Activated naive CD8-positive, alpha-beta T cell treated with anti-CD3 and anti-CD28 coated beads, Interleukin-2, amount 50 U/mL, for 16 hours (primary cell): ENCODE measurements around the gene FHOD3.
"Not testable (repeated sequence)": the region's sequence is repeated elsewhere in the genome, so short reads cannot be mapped to it uniquely, and the experiment has no call there.

ENCODE experiments used
- DNase-seq: peaks from one replicate; pipeline ENCODE4 v3.0.0-alpha.2; 2020; ENCODE audit warnings: low read depth, low spot score

FHOD3 gene

GRCh38 chr18:36543991-36544725 is 246.6 kb downstream of the FHOD3 start:
- DNase-seq, result no peak

GRCh38 chr18:36545821-36546427 is 248.4 kb downstream of the FHOD3 start:
- DNase-seq, result no peak

DNA sequence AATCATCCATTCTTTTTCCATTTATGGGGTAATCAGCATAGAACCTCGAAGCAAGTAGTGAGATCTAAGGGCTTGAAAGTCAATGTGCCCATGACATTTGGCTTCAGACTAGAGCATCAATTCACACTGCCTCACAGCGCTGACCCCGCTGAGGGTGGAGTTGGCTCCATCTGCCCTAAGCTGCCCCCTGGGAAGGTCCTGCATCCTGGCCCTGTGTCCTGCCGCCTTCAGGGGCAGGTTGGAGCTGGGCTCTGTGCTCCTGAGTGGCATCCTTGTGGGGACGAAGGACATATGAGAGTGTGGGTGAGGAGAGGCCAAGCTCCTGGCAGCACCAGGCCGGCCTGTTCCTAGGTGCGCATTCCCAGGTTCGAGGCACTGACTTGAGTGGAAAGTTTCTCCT is 249.4 kb downstream of the FHOD3 start:
- DNase-seq, result no peak

DNA sequence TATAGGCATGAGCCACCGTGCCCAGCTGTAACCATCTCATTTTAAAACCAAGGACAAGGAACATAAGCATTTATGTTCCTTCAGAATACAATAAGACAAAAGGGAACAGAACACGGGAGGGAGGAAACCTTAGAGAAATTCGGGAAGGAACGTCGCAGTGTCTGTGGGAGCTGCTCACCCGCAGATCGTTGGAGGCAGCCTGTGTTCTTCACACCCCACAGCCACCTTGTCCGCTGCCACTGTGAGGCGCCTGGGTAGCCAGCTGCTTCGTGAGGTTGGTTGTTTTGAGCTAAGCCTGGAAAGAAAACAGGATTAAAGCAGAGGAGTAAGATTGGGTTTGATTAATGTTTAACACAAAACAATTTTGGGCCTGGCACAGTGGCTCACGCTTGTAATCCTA is 250.0 kb downstream of the FHOD3 start:
- DNase-seq, result no peak

GRCh38 chr18:36551274-36551673 is 253.8 kb downstream of the FHOD3 start:
- not testable (repeated sequence) for DNase-seq

- no peak for DNase-seq
Measured at GRCh38 chr18:36558234-36558633, 260.7 kb downstream of the FHOD3 start.

DNA sequence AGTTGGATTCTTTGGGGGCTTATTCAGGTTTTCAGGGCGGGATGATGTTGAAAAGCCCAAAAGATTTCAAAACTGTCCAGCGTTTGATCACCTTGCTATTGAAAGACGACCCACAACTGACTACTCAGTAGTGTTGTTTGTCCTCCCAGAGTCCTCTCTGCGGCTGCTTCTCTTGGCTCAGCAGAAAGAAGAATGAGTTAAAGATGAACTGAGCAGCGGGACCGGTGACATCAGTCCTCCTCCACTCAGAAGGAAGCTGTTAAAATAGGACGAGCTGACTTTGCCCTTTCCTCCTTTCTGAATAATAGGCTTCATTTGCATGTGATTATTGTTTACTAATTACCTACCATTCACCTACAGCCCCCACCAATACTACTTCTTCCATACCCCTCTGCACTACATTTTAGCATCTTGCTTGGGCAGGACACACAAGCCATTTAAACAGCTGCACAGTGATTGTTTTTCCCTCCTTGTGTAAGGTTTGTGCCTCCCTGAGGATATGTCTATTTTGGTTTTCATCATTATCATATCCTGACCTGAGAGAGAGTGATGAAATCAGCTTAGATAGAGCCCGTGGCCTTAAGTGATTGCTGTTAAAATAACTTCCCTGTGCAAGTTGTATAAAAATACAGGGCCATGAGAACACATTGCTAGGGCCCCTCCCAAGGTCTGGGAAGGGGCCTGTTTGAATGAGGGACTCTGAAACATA is 261.8 kb downstream of the FHOD3 start:
- DNase-seq, result no peak

DNA sequence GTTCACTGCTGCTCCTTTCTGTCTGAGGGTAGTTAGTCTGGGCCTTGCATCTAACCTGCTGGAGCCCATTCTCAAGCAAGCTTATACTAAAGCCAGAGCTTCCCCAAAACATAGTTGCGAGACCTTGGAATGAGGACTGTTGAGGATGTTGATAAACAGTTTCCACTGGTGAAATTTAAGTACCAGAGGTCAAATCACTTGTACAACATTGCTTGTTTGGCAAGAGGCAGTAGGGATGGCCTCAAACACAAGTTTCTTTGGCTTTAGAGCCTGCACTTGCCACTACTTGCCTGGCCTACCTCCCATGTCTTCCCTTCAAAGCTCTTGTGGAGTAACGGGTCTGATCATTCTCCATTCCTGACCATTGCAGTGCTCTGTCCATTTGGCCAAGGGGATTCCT is 262.7 kb downstream of the FHOD3 start:
- no peak for DNase-seq

DNA sequence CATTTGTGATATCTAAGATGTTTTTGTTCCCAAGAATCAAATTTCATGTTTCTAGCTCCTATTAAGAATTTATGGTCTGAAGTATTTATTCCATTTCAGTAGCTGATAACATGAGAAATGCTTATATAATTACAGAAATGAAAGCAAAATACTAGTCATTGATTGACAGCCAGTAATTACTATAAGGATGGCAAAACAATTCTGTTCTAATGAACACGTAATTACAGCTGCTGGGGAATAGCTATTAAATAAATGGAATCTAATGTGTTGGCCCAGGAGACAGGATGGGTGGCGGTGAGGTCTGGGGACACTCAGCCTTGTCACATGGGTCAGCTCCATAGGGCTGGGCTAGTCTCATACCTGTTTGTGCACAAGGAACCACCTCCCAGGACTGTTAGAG is 263.5 kb downstream of the FHOD3 start:
- DNase-seq, result no peak

DNA sequence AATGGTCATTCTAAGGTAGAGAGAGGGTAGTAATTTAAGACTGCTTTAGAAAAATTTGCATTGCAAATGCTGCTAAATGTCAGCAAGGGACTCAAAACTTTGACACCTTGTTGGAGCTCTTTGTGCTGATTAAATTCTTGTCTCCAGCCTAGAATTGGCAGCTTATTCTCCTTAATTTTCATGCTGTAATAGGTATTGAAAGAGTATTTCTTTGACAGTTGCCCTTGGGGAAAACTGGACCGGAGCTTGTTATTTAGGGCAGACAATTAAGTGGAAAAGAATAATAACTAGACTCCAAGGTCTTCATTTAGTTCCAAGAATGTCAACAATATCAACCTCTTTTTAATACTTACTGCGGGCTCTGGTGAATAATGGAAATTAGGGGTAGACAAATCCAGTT is 267.3 kb downstream of the FHOD3 start:
- DNase-seq, result no peak

DNA sequence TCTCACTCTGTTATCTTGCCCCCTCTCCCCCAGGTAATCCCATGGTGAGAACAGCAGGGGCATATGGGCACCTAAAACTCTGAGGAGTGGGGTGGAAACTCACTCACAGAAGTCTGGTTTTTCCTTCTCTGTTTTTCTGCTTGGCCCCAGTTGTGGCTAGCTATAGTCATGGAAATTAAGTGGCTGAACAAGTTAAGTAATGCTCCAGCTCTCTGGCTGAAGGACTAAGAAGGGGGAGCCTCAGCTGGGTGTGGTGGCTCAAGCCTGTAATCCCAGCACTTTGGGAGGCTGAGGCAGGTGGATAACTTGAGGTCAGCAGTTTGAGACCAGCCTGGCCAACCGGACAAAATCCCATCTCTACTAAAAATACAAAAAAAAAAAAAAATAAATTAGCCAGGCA is 270.3 kb downstream of the FHOD3 start:
- DNase-seq, result no peak

GRCh38 chr18:36568487-36568886 is 271.0 kb downstream of the FHOD3 start:
- DNase-seq, result no peak

DNA sequence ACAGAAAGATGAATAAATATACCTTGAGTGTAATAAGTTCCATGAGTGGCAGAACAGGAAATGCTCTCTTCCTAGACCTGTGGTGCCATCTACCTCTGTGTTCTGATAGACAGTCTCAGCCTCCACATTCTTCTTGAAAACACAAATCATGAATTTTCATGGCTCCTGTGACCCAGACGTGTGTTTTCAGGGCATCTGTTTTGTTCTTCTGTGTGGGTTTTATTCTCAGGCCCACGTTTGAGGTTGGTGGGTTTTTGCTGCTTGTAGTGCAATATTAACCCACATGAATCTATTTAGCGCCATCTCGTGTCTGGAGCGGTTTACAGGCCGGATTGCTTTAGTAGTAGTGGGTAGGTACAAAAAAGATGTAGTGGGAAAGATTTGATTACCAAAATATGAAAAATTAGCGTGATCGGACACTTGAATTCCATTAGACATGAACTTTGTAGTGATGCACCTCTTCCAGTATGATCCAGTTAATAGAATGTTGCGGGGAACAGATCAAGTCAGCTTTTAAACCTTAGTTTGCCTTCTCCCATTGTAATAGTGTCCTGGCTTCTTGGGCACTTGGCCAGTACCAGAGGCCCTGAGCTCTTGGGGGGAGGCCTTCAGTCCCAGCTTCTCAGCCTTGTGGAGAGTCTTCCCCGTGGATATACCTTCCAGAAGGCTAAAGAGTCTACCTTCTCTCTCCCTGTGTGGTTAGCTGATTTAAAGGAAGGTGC is 274.8 kb downstream of the FHOD3 start:
- DNase-seq, result no peak

GRCh38 chr18:36576339-36576738 is 278.8 kb downstream of the FHOD3 start:
- no peak for DNase-seq

GRCh38 chr18:36578871-36579710 is 281.6 kb downstream of the FHOD3 start:
- DNase-seq, result no peak

DNA sequence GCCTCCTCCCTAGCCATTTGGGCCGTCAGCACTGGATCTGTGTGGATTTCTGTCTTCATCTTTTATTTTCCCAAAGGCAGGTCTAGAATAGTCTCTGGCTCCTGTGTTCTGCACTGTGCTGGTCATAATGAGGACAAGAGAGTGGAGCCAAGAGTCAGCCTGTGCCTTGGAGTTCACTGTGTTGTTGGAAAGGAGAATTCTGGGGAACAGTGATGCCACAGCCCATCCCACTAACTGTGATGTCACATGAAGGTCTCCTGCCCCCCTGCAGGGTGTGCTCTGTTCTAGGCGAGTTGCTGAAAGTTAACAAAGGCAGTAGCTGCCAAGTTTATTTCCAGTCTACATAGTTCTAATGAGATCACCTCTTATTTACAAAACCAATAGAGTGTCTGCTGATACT is 282.8 kb downstream of the FHOD3 start:
- DNase-seq, result no peak

DNA sequence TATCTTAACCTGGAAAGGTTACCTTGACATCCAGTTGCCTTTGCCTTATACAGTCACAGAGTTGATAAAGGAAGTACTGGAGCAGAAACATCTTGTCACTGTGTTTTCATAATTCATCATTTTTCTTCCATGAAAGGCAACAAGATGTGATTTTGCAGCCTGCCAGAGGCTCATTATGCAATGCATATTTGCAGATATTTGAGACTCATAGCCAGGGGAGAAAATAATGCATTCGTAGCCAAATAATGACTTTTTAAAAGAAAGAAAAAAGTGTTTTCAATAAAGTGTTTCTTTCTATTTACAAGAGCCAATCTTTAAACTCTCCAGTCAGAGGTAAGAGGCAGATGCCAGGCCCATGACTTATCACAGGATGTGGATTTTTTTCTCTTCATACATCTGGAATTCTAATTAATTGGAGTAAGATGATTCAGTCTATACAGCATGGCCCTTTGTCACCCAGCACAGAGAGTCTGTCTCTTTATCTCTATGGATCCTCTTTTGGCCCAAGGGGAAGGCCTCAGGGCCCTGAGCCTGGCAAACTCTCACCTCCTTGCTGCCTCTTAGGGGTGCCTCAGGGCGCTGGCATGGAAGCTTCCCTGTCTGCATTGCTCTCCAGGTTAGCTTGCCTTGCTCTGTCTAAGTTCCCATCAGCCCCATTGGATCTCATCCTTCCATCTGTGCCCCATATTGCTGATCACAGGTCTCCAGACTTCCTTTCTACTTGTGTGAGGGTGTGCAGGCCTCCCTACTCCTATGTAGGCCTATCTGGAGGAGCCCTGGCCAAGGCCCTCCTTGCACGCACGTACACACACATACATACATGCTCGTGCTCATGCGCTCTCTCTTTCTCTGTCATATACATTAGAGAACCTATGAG is 283.6 kb downstream of the FHOD3 start:
- no peak for DNase-seq

DNA sequence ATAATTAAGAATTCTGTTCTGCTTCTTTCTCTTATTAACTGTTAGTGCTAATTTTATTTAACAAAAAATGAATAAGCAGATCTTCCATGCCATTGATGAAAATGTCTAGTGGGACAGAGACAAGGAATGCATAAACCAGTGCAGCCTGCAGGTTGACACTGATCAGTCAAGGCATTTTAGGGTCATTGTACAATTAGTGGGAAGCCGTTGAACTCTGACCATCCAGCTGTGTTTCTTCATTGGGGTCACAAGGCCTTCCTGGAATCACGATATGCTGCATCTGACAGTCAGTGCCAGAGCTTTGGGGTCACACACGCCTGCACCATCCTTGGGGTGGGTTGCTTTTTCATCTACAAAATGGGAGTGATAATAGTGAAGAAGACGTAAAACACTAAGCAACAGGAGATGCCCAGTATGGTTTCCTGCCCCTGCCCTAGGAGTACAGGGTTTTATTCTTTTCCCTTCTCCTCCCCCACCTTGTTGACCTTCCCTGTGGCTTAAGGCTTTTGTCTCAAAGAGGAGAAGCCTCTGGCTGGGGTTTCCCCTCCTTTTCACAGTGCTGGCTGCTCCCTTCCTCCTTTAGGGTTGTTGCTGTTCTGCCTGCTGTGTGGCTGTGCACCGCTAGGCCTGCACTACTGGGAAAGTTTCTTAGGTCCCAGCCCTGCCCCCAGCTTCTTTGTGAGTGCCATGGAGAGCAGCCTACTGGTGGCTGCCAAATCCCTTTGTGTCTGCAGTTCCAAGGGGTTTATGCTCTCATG is 285.7 kb downstream of the FHOD3 start:
- DNase-seq, result no peak

GRCh38 chr18:36589857-36590543 is 292.5 kb downstream of the FHOD3 start:
- no peak for DNase-seq
